GM18868 (cell line): ENCODE data around the gene ADPRM.
"Not testable (repeated sequence)": the region's sequence is repeated elsewhere in the genome, so short reads cannot be mapped to it uniquely, and the experiment has no call there.

Experiments
- ATAC-seq: cut with Tn5 transposase; IDR thresholded peaks from one replicate; pipeline ENCODE4 v1.9.1; 2021; ENCODE audit warnings: mild to moderate bottlenecking, moderate library complexity; ENCODE audit not compliant: unreplicated experiment

ADPRM gene

GRCh38 chr17:10698096-10698818 is 863 bp downstream of the ADPRM start:
- no peak for ATAC-seq

DNA sequence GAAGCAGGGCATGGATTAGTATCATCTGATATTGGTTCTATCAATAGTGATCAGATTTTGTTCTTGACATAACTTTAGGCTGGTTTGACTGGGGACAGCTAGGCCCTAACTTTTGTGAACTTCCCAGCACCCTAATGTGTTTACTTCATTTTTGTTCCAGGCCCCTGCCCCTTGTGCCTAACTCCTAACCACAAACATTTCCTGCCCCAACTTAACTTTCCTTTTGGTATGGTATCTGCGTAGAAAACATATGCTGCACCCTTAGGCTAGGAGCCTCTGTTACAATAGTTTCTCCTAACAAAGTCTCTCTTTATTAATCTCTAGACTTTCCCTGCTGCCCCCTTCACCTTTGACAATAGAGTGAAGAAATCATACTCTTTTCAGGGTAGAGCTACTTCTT is 2.5 kb downstream of the ADPRM start:
- ATAC-seq, result no peak

DNA sequence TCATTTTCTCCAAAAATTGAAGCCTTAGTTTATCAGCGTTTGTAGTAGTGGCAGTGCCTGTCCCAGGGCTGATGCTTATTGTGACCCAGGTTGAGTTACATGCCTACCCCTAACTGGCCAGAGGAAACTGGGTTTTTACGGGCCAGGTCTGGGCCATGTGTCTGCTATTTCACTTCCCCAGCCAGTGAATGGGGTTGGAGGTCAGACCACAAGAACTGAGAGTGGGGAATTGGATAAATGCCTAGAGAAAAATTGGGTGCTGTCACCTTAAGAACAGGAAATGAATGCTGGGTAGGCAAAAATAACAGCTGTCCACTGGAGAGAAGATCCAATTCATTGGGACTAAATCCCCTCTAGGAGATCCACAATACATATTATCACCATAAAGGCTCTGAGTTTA is 5.2 kb downstream of the ADPRM start:
- no peak for ATAC-seq

- ATAC-seq, result no peak
These were observed 8.3 kb downstream of the ADPRM start for GRCh38 chr17:10705727-10706126.

DNA sequence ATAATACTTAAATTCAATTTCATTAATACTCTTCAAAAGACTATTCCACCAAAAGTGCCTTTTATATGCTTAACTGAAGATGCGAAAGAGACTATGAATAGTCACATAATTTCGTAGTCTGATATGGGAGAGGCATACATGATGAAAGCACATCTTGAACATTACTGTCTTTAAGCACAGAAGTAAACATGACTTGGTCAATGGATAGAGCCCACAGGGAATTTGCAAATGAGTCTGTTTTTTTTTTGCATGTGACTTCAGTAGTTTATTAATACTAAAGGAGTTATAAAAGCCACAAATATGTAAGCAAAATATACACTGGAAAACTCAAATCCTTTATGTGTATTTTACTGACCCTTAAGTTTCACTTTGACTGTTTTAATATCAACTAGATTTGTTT is 15.9 kb downstream of the ADPRM start:
- ATAC-seq, result no peak

GRCh38 chr17:10716218-10716617 is 18.8 kb downstream of the ADPRM start:
- ATAC-seq, result no peak

- no peak for ATAC-seq
These were observed 21.2 kb downstream of the ADPRM start for GRCh38 chr17:10718547-10718946.

- no peak for ATAC-seq
These were observed 27.3 kb downstream of the ADPRM start for GRCh38 chr17:10724546-10725195.

- ATAC-seq, result no peak
These were observed 27.9 kb downstream of the ADPRM start for GRCh38 chr17:10725262-10725661.

- ATAC-seq, result no peak
These were observed 28.8 kb downstream of the ADPRM start for GRCh38 chr17:10726196-10726595.

DNA sequence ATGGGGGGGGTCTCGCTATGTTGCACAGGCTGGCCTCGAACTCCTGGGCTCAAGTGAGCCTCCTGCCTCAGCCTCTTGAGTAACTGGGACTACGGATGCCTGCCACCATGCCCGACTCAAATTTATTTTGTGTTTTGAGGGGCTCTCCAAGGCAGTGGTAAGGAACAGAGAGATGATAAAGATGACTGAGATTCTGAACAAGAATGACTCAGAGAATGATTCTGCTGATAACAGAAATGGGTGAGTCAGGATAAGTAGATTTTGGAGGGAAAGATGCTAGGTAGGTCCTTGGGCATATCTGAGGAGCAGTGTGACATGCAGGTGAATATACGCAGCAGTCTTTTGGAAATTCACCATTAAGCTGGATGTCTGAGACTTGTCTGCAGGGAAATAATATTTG is 29.8 kb downstream of the ADPRM start:
- ATAC-seq, result no peak

DNA sequence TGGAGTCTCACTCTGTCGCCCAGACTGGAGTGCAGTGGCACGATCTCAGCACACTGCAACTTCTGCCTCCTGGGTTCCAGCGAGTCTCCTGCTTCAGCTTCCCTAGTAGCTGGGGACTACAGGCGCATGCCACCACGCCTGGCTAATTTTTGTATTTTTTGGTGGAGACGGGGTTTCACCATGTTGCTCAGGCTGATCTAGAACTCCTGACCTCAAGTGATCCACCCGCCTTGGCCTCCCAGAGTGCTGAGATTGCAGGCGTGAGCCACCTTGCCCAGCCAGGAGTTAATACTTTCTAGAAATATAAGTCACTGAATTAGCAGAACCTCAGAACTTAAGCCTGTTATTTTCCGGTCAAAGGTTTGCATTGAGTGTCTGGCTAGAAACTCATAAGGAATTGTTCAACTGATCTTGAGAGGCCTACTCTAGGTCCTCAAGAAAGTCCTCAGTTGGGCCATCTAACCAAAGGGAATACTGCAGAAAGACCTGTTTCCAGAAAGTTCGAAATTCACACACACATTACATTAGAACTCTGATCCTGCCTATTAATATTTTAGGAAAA is 31.0 kb downstream of the ADPRM start:
- no peak for ATAC-seq

- ATAC-seq, result peak; percentile 80
These were observed 32.2 kb downstream of the ADPRM start, which contains the start of gene TMEM220 for GRCh38 chr17:10729334-10730193. TSS of gene TMEM220 (minus strand) at chr17:10730023. CDS start at chr17:10729851, 172 bp downstream.

DNA sequence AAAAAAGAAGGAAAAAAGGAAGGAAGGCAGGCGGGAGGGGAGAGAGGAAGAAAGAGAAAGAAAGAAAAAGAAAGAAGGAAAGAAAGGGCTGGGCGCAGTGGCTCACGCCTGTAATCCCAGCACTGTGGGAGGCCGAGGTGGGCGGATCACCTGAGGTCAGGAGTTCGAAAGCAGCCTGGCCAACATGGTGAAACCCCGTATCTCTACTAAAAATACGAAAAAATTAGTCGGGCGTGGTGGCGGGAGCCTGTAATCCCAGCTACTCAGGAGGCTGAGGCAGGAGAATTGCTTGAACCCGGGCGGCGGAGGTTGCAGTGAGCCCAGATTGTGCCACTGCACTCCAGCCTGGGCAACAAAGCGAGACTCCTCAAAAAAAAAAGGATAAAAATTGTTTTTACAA is 32.9 kb downstream of the ADPRM start:
- ATAC-seq, result not testable (repeated sequence)

DNA sequence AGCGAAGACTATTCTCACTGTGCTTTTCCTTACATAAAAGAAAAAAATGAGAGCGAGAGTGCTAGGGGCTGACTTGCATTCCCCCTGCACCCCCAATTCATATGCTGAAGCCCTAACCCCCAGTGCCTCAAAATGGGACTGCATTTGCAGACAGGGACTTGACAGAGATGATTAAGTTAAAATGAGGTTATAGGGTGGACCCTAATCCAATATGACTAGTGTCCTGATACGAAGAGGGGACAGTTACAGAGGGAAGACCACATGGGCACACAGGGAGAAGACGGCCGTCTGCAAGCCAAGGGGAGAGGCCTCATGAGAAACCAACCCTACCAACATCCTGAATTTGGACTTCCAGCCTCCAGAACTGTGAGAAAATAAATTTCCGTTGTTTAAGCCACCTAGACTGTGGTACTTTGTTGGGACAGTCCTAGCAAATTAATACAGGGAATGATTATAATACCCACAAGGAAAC is 34.0 kb downstream of the ADPRM start:
- ATAC-seq, result no peak

GRCh38 chr17:10732121-10732520 is 34.7 kb downstream of the ADPRM start:
- not testable (repeated sequence) for ATAC-seq

DNA sequence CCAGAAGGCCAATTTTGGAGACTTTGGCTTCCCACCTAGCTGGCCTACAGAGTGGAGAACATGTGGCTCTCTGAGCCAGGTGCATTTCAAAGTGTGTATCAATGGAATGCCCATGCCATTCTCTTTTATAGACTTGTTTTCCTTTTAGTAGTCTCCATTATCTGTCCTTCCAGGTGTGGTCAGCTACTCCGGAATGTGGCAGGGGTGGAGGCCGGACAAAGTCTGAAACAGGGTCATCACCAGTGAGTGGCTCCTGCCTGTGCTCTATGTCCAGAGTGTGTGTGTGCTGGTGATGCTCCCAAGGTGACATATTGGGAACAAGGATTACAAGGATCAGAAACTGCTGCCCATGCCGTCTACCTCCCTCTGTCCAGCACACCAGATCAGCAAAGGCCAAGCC is 36.3 kb downstream of the ADPRM start:
- no peak for ATAC-seq

DNA sequence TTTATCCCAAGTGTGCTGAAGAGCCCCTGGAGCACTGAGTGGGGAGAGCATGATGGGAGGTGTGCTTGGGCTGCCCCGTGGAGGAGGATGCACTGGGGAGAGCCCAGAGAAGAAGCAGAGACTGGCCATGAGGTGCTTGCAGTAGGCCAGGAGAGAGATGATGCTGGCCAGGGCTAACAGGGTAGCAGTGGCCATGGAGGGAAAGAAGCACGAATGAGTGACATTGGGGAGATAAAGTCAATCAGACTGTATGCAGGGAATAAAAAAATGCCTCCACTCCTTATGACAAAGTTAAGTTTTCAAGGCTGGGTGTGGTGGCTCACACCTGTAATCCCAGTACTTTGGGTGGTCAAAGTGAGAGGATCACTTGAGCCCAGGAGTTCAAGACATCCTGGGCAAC is 37.9 kb downstream of the ADPRM start:
- ATAC-seq, result no peak

GRCh38 chr17:10735821-10736220 is 38.4 kb downstream of the ADPRM start:
- no peak for ATAC-seq

DNA sequence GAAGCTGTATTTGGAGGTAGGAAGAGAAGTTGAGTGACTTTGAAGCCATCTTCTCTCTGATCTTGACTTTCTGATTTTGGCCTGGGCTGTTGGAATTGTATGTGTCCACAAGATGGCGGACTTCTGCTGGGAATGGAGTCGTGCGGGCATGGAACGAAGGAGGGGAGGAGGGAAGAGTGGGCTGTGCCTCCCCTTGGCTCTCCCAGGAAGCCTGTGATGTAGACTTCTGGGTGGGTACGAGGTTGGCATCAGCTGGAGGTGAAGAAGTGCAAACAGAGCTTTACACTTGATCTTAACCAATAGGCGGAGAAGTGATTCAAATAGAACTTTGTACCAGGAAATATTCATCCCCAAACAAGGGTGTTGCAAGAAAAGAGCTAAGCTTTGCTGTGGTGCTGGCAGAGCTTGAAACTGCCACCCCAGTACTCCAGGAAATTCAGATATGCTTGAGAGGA is 39.8 kb downstream of the ADPRM start:
- no peak for ATAC-seq

DNA sequence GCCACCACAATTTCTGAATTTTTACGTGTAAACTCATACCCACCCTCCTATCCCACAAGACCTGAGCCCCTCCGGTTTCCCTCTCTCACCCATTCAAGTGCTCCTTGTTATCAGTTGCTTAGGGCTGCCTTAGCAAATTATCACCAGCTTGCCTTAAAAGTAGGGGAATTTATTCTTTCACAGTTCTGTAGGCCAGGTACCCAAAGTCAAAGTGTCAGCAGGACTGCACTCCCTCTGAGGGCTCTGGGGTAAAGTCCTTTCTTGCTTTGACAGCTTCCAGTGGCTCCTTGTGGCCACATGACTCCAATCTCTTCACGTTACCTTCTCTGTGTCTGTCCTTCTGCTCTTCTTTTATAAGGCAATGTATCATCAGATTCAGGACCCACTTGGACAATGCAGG is 40.3 kb downstream of the ADPRM start:
- no peak for ATAC-seq
